ENCODE data around the gene BSND.

DNA sequence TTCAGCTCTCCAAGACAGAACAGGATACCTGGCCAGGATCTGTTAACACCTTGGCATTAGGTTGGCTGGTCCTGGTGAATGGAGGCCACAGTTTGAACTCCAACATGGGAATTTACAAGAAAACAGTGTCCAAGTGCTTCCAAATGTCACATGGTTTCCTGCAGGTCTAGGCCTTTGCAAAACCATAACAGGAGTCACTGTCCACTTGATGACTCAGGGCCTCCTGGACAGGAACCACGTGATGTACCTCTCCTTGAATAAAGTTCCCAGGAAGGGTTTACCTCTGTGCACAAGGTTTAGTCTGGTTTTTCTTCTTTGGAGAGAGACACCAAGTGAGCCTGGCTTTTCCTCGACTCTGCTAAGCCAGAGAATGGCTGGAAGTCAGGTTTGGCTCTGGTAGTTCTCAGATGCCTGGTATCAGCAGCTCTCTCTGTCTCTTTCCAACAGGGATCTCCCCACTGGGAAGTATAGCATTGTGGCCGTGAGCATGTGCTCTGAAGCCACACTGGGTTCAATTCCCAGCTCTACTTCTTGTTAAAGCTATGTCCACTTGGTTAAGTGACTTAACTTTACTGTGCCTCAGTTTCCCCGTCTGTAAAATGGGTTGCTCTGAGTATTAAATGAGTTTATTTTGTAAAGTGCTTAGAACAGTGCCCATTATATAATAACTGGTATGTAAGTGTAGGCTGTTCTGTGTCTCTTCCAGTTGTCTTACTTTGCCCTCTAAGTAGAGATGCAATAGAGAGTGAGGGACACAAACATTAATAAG lies 45.6 kb upstream of the BSND start:
- TF ChIP-seq SP1 (IDR thresholded peaks at IDR 0.05), result no peak
- no peak for TF ChIP-seq ARNT (IDR thresholded peaks at IDR 0.05)
- TF ChIP-seq FOXA1 (IDR thresholded peaks at IDR 0.05), result no peak
- TF ChIP-seq LEF1 (IDR thresholded peaks at IDR 0.05; ENCODE audit: borderline replicate concordance), result no peak
- TF ChIP-seq ZNF384 (IDR thresholded peaks at IDR 0.05), result no peak
- no peak for TF ChIP-seq ELF4 (IDR thresholded peaks at IDR 0.05)
- TF ChIP-seq FOXM1 (IDR thresholded peaks at IDR 0.05; ENCODE audit: borderline replicate concordance), result no peak
- no peak for TF ChIP-seq FOXK2 (IDR thresholded peaks at IDR 0.05)
- TF ChIP-seq BHLHE40 (IDR thresholded peaks at IDR 0.05; ENCODE audit: borderline replicate concordance), result no peak
- TF ChIP-seq HDGF (IDR thresholded peaks at IDR 0.05; ENCODE audit: borderline replicate concordance), result no peak
- TF ChIP-seq SUZ12 (IDR thresholded peaks at IDR 0.05), result no peak
